ENCODE measurements around the gene SLC9A4. TPM values are rescaled to one million over a fixed set of nuclear protein-coding genes. Genes with fewer than 3 reads are reported as not detected.
"Not testable (repeated sequence)": the region's sequence is repeated elsewhere in the genome, so short reads cannot be mapped to it uniquely, and the experiment has no call there.

The SLC9A4 gene
- polyA plus RNA-seq, 4 donors = 0.05 to 10.7 (median 9.4) TPM

DNA sequence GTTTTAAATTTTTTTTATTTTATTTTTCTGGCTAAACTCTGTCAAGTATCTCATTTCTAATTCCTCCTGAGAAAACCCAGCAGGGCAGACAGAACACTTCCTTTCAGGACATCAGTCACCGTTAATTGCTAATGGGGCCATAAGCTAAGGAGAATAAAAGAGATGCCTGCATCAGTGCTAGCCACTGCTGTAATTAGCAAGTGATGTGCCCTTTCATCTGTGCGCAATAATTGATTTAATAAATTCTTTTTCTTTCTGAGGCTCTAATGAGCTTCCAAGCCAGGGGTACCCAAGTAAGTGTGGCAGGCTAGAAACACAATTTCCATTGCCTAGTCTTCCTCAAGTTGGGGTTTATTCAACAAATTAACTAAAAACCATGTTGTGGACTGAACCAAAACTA is 65.5 kb downstream of the SLC9A4 start:
- DNase-seq (ENCODE audit: low read depth in 4 of 4, low spot score in 3 of 4) = no peak

DNA sequence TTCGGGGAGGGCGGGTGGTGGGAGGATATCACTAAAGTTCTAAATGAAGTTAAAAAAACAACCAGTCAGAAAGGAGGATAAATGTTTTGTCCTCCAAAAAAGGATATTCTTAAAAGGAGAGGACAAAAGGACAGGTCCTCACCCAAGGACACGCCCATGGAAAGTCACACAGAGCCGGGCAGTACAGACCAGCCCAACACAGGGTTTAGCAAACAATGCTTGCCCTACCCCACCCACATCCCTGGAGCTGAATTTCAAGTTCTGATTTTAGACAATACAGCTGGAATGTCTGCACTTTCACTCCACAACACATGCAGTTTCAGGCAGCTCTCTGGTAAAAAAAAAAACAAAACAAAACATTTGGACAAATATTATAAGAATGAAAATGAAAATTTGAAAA is 67.9 kb downstream of the SLC9A4 start:
- no peak for DNase-seq (ENCODE audit: low read depth in 4 of 4, low spot score in 3 of 4)

DNA sequence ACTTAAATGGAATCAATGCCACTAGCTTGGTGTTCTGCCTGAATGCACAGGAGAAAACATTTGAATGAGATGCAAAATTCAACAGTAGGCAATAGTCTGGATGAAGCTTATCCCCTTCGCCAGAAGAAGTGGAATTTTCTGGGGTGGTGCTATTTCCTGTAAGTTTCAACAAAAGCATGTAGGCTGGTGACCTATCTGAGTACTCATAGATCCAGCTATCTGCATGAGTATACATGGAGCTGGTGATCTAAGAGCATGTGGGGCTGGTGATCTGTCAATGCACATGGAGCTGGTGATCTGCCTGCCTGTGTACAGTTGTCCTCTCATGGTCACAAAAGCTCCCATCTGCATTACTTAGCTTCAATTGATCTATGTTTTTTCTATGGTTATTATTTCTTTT is 71.2 kb downstream of the SLC9A4 start:
- DNase-seq (ENCODE audit: low read depth in 4 of 4, low spot score in 3 of 4) = no peak

DNA sequence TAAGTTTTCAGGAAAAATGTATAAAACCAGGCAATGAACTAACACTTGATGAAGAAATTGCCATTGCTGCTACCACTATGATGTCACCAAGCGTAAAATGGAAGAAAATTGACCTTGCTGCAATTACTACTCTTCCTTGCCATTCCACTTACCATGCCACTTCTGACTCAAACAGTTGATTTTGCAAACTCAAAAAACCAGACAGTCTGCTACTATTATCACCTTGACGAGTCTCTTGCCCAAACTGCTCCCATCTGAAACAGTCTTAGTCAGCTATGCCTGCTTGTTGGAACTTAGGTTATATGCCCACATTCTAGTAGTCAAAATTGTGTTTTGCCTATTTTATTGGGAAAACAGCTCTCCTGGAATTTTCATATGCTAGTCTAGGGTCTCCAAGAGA is 74.4 kb downstream of the SLC9A4 start:
- DNase-seq (ENCODE audit: low read depth in 4 of 4, low spot score in 3 of 4) = no peak

DNA sequence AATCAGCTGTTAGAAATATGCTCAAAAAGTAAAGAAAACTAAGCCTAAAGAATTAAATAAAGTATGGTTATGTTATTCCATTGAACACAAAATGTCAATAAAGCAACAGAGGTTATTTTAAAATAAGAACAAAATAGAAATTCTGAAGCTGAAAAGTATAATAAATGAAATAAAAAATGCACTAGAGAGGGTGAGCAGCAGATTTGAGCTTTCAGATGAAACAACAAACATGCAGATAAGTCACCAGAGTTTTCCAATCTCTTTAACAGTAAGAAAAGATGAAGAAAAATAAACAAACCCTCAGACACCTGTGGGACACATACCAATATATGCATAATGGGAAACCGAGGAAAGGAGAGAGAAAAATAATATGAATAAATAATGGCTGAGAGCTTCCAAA is 76.0 kb downstream of the SLC9A4 start:
- DNase-seq (ENCODE audit: low read depth in 4 of 4, low spot score in 3 of 4) = no peak

DNA sequence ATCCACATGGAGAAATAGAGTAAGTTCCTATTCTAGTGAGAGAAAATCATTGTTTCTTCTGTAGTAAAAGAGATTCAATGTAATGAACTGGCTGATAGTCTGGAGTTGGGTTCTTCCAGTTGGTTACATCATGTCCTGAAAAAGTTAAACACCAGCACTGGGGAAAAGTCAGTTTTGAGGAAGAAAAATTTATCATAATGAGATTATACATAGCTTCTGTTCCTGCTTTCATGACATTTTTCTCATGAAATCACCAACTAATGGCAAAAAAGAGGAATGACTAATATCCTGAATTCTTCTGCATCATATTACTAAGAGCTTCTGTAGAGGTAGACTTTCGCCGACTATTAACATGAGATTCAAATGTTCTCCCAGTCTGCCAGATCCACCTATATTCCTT is 77.1 kb downstream of the SLC9A4 start:
- DNase-seq (ENCODE audit: low read depth in 4 of 4, low spot score in 3 of 4) = no peak

DNA sequence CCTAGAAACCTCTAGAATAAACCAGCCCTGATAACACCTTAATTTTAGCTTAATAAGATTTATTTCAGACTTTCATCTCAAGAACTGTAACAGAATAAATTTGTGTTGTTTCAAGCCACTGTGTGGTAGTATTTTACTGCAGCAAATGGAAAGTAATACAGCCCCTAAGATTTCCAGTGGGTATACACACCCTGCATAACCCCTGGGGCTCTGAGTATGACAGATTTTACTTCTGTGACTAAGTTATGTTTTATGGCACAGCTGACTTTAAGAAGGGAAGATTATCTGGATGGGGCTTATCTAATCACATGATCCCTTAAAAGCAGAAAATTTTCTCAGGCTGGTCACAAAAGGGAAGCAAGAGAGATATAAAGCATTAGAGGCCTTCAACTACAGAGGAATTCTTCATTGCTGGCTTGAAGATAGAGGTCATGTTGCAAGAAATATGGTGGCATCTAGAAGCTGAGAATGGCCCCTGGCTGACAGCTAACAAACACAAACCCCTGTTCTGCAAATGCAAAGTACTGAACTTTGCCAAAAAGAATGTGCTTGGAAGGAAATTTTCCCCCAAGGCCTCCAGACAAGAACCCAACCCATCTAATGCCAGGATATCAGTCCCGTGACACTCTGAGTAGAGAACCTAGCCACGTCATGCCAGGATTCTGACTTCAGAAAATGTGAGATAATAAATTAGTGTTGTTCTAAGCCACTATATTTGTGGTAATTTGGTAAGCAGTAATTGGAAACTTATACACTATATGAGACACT is 78.5 kb downstream of the SLC9A4 start:
- no peak for DNase-seq (ENCODE audit: low read depth in 4 of 4, low spot score in 3 of 4)

DNA sequence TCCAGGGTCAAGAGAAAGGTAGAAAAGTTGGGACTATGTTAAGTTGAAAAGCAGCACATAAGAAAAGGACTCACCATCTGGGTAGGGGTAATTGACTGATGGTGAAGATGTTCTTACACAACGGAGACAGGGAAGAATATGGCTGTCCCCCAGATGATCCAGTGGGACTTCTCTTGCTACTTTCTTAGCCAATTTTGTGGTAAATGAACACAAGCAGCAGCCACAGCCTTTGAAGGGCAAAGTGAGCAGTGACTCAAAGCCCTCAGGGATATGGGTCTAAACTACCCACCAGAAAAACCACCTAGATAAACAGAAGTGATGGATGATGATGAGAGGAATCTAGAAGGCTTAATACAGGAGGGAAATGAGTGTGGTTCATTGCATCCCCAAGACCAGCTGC is 80.6 kb downstream of the SLC9A4 start:
- no peak for DNase-seq (ENCODE audit: low read depth in 4 of 4, low spot score in 3 of 4)

- DNase-seq (ENCODE audit: low read depth in 4 of 4, low spot score in 3 of 4) = no peak
Observed at GRCh38 chr2:102558463-102558862, 85.4 kb downstream of the SLC9A4 start.

GRCh38 chr2:102562542-102562941 is 89.5 kb downstream of the SLC9A4 start:
- DNase-seq (ENCODE audit: low read depth in 4 of 4, low spot score in 3 of 4) = not testable (repeated sequence)

- DNase-seq (ENCODE audit: low read depth in 4 of 4, low spot score in 3 of 4) = no peak
Observed at GRCh38 chr2:102575888-102576287, 102.9 kb downstream of the SLC9A4 start.

DNA sequence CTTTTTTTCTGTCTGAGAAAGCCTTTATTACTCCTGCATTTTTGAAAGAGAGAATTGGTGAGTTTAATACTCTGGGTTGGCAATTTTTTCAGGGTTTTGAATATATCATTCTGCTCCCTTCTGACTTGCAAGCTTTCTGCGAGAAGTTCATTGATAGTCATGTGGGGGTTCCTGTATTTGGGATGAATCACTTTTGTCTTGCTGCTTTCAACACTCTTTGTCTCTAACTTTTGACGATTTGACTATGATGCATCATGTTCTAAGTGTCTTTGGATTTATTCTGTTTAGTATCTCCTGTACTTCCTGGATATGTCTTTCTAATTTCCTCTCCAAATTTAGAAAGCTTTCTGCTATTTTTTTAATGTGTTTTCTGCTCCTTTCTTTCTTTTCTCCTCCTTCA is 105.3 kb downstream of the SLC9A4 start:
- DNase-seq (ENCODE audit: low read depth in 4 of 4, low spot score in 3 of 4) = no peak

DNA sequence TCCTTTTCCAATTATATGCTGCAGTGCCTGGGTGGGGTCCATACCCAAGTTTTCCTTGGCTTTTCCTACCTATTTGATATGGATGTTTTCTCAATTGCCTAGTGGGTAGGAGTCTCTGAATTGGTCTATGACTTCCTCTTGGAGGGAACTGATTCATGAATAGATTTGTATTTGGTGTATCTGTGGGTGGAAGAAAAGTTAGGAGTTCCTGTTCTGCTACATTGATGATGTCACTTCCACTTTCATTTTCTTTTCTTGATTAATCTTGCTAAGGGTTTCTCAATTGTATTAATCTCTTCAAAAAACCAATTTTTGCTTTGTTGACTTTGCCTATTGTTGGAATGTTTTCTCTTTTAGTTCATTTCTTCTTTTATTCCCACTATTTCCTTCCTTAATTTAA is 108.9 kb downstream of the SLC9A4 start:
- no peak for DNase-seq (ENCODE audit: low read depth in 4 of 4, low spot score in 3 of 4)

DNA sequence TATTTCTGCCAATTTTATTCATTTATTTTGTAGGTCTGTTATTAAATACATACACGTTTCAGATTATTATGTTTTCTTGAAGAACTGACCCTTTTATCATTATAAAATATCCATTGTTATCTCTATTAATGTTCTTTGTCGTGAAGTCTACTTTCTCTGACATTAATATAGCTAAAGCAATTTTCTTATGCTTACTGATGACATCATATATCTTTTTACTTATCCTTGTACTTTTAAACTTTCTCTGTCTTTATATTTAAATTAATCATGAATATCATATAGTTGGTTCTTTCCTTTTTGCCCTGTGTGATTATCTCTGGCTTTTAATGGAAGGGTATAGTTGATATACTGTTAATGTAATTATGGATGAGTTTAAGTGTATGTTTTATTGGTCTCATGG is 109.8 kb downstream of the SLC9A4 start:
- DNase-seq (ENCODE audit: low read depth in 4 of 4, low spot score in 3 of 4) = no peak

Other genes starting within 250 kb of the SLC9A4 start
- gene IL1RL1, start 161.7 kb upstream of the SLC9A4 start, polyA plus RNA-seq (ENCODE audit: insufficient read length in 4 of 4) = under 1 TPM; 0.10 to 0.92 (median 0.59) TPM
- gene IL18R1, start 117.4 kb upstream of the SLC9A4 start, polyA plus RNA-seq (ENCODE audit: insufficient read length in 4 of 4) = 1 to 10 TPM in 3 of 4 donors, under 1 TPM in 1; 0.49 to 3.2 (median 2.7) TPM
- under 1 TPM; 0.19 to 0.70 (median 0.32) TPM for gene IL18RAP, start 50.1 kb upstream of the SLC9A4 start, polyA plus RNA-seq (ENCODE audit: insufficient read length in 4 of 4)
- gene SLC9A2, start 146.3 kb downstream of the SLC9A4 start, polyA plus RNA-seq (ENCODE audit: insufficient read length in 4 of 4) = 1 to 10 TPM in 3 of 4 donors, under 1 TPM in 1; 0.12 to 8.9 (median 7.9) TPM